ENCODE measurements around the gene SLC35A3. TPM values are rescaled to one million over a fixed set of nuclear protein-coding genes. Genes with fewer than 3 reads are reported as not detected.
A peak's percentile ranks its signal among the peaks of the same experiment; 100 is the strongest.

SLC35A3 gene
- total and polyA plus RNA-seq, 2 experiments from 2014 or later: 7.7 to 7.8 TPM

- no peaks in the 10 kb centered on the region for H3K9me3 ChIP-seq (ENCODE audit: low read depth)
- peak in 1 of 2 donors; percentile 29 for DNase-seq (ENCODE audit: low read depth in 1 of 2, low spot score in 1 of 2)
- H3K27me3 ChIP-seq: no peaks in the 10 kb centered on the region
- H3K4me3 ChIP-seq: no peak overlapping the region
- TF ChIP-seq CTCF (IDR thresholded peaks at IDR 0.05; ENCODE audit: low read depth, low read length): no peak
- H3K36me3 ChIP-seq: peaks cover 41% of the 10 kb centered on the region
- H3K4me1 ChIP-seq (ENCODE audit: low read depth): no peaks in the 10 kb centered on the region
- no peak overlapping the region for H3K27ac ChIP-seq
These were observed 107.7 kb downstream of the SLC35A3 start for GRCh38 chr1:100077531-100077930.

- Histone ChIP-seq H3K27me3 (no peaks in the 10 kb centered on the region), H3K36me3 (peaks cover 49% of the 10 kb centered on the region), H3K27ac (peak overlapping the region; percentile 26), H3K4me1 (ENCODE audit: low read depth) (no peaks in the 10 kb centered on the region), H3K9me3 (ENCODE audit: low read depth) (no peaks in the 10 kb centered on the region), H3K4me3 (no peak overlapping the region)
- TF ChIP-seq CTCF (IDR thresholded peaks at IDR 0.05; ENCODE audit: low read depth, low read length): no peak
- no peak for DNase-seq (ENCODE audit: low read depth in 1 of 2, low spot score in 1 of 2)
These were observed 110.5 kb downstream of the SLC35A3 start for GRCh38 chr1:100080331-100080730.

Other genes with a start within 250 kb of the SLC35A3 start
- gene FRRS1, start 203.4 kb upstream of the SLC35A3 start, total RNA-seq: 5.5 and 5.6 TPM in 2 replicates
- 1.2 and 3.7 TPM in 2 replicates for gene FRRS1, start 203.4 kb upstream of the SLC35A3 start, polyA plus RNA-seq
- 37.1 and 39.5 TPM in 2 replicates for gene AGL, start 119.6 kb upstream of the SLC35A3 start, total RNA-seq
- gene AGL, start 119.6 kb upstream of the SLC35A3 start, polyA plus RNA-seq: 26.6 and 29.0 TPM in 2 replicates
- gene SASS6, start 162.9 kb downstream of the SLC35A3 start, total RNA-seq: 1.8 and 4.2 TPM in 2 replicates
- gene SASS6, start 162.9 kb downstream of the SLC35A3 start, polyA plus RNA-seq: 2.5 and 3.3 TPM in 2 replicates
- 13.9 and 15.0 TPM in 2 replicates for gene TRMT13, start 163.2 kb downstream of the SLC35A3 start, total RNA-seq
- 15.8 and 25.2 TPM in 2 replicates for gene TRMT13, start 163.2 kb downstream of the SLC35A3 start, polyA plus RNA-seq
- gene LRRC39, start 208.3 kb downstream of the SLC35A3 start, total RNA-seq: 13.3 and 17.3 TPM in 2 replicates
- 11.6 and 19.9 TPM in 2 replicates for gene LRRC39, start 208.3 kb downstream of the SLC35A3 start, polyA plus RNA-seq

Data from cardiac muscle cell (in vitro differentiated cells and primary cell).